ENCODE data around the gene ADD1. TPM values are rescaled to one million over a fixed set of nuclear protein-coding genes. Genes with fewer than 3 reads are reported as not detected.

The ADD1 gene
- total RNA-seq, 4 donors from 2014 or later = 253 to 402 (median 311) TPM

- no peaks in the 10 kb centered on the region for H3K9me3 ChIP-seq
- 54% methylated on average over 2 of the region's 2 CpGs for WGBS
Measured at GRCh38 chr4:2850966-2851798, 7.5 kb downstream of the ADD1 start.

GRCh38 chr4:2852481-2852921 lies 8.9 kb downstream of the ADD1 start:
- 30% methylated on average over 7 of the region's 7 CpGs for WGBS
- H3K27me3 ChIP-seq = no peaks in the 10 kb centered on the region
- H3K4me3 ChIP-seq = no peak overlapping the region
- no peak for DNase-seq (ENCODE audit: extremely low spot score)
- H3K9me3 ChIP-seq = no peaks in the 10 kb centered on the region
- peak overlapping the region; percentile 30 to 48 (median 41) for H3K27ac ChIP-seq (replicated peaks in 1 of 4)
- TF ChIP-seq CTCF (IDR thresholded peaks at IDR 0.05) (no peak), EP300 (IDR thresholded peaks at IDR 0.05) (no peak), POLR2A (IDR thresholded peaks at IDR 0.05; ENCODE audit: low read depth) (no peak), POLR2AphosphoS5 (IDR thresholded peaks at IDR 0.05) (peak in 1 of 2 donors; percentile 4)
- H3K4me1 ChIP-seq = peaks cover 80 to 96% (median 92%) of the 10 kb centered on the region in 4 donors
- peaks cover 5 to 16% (median 11%) of the 10 kb centered on the region in 4 donors for H3K36me3 ChIP-seq
- intact Hi-C loops (cut with DNase I) = no loop called here

More at GRCh38 chr4:2850966-2851798, 7.5 kb downstream of the ADD1 start:
- H3K36me3 ChIP-seq = peaks cover 5 to 16% (median 11%) of the 10 kb centered on the region in 4 donors
- intact Hi-C loops (cut with DNase I) = no loop called here
- DNase-seq (ENCODE audit: extremely low spot score) = no peak
- no peak overlapping the region for H3K4me3 ChIP-seq
- no peaks in the 10 kb centered on the region for H3K27me3 ChIP-seq
- peaks cover 78 to 100% (median 96%) of the 10 kb centered on the region in 4 donors for H3K4me1 ChIP-seq
- H3K27ac ChIP-seq (replicated peaks in 1 of 4) = peak overlapping the region; percentile 31 to 53 (median 46)
- TF ChIP-seq POLR2AphosphoS5 (IDR thresholded peaks at IDR 0.05) (no peak), EP300 (IDR thresholded peaks at IDR 0.05) (no peak), POLR2A (IDR thresholded peaks at IDR 0.05; ENCODE audit: low read depth) (no peak), CTCF (IDR thresholded peaks at IDR 0.05) (no peak)

- no peak overlapping the region for H3K4me3 ChIP-seq
- H3K9me3 ChIP-seq = no peaks in the 10 kb centered on the region
- intact Hi-C loops (cut with DNase I) = no loop called here
- peaks cover 90 to 96% (median 95%) of the 10 kb centered on the region in 4 donors for H3K4me1 ChIP-seq
- H3K27me3 ChIP-seq = no peaks in the 10 kb centered on the region
- DNase-seq (ENCODE audit: extremely low spot score) = no peak
- 87% methylated on average over 5 of the region's 5 CpGs for WGBS
- peak overlapping the region; percentile 14 to 50 (median 20) for H3K27ac ChIP-seq (replicated peaks in 1 of 4)
- peaks cover 5 to 16% (median 11%) of the 10 kb centered on the region in 4 donors for H3K36me3 ChIP-seq
- TF ChIP-seq CTCF (IDR thresholded peaks at IDR 0.05) = no peak
- no peak for TF ChIP-seq POLR2AphosphoS5 (IDR thresholded peaks at IDR 0.05)
- no peak for TF ChIP-seq POLR2A (IDR thresholded peaks at IDR 0.05; ENCODE audit: low read depth)
- no peak for TF ChIP-seq EP300 (IDR thresholded peaks at IDR 0.05)
Measured at GRCh38 chr4:2855584-2855983, 11.9 kb downstream of the ADD1 start.

- WGBS = 96% methylated on average over 3 of the region's 3 CpGs
- peaks cover 93 to 96% (median 95%) of the 10 kb centered on the region in 4 donors for H3K4me1 ChIP-seq
- H3K27me3 ChIP-seq = no peaks in the 10 kb centered on the region
- H3K27ac ChIP-seq (replicated peaks in 1 of 4) = no peak overlapping the region
- no peak for DNase-seq (ENCODE audit: extremely low spot score)
- no peak overlapping the region for H3K4me3 ChIP-seq
- no peak for TF ChIP-seq POLR2AphosphoS5 (IDR thresholded peaks at IDR 0.05)
- no peak for TF ChIP-seq POLR2A (IDR thresholded peaks at IDR 0.05; ENCODE audit: low read depth)
- no peak for TF ChIP-seq EP300 (IDR thresholded peaks at IDR 0.05)
- no peak for TF ChIP-seq CTCF (IDR thresholded peaks at IDR 0.05)
- H3K9me3 ChIP-seq = no peaks in the 10 kb centered on the region
- intact Hi-C loops (cut with DNase I) = no loop called here
- peaks cover 5 to 16% (median 11%) of the 10 kb centered on the region in 4 donors for H3K36me3 ChIP-seq
Measured at GRCh38 chr4:2856266-2856665, 12.6 kb downstream of the ADD1 start.
